Stimulated activated CD4-positive, alpha-beta T cell treated with anti-CD3 and anti-CD28 coated beads, Interleukin-1b, Interleukin-23, amount 100 ng/mL, for 4 hours (primary cell): ENCODE measurements around the gene ZFAND2A.

Experiments
- DNase-seq, 2 donors: peaks; one replicate each; pipeline ENCODE4 v3.0.0-alpha.2; 2020; ENCODE audit warnings: low read depth in 2 of 2

Gene ZFAND2A

DNA sequence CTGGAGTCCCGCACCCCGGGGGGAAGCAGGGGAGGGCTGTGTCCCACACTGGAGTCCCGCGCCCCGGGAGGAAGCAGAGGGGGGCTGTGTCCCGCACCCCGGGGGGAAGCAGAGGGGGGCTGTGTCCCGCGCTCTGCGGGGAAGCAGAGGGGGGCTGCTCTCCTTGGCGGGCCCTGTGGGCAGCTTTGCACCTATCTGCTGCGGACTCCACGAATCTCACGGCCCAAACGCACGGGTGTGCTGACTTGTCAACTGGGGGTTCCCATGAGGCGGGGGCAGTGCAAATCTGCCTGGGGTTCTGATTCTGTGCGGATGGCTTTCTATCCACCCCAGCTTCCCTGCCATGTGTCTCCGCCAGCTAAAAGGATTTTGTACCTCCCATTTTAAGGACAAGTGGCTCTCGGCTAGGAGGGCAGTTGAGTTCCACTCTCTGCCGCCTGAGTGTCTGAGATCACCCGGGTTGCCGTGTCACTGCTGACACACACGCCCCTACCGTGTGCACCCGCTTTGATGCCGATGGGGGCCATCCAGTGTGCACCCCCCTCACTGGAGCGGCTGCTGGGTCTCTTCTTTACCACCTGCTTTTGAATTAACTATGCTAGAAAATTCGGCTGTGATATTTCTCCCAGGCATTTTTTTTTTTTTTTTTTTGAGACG is 51.6 kb downstream of the ZFAND2A start:
- DNase-seq: no peak

DNA sequence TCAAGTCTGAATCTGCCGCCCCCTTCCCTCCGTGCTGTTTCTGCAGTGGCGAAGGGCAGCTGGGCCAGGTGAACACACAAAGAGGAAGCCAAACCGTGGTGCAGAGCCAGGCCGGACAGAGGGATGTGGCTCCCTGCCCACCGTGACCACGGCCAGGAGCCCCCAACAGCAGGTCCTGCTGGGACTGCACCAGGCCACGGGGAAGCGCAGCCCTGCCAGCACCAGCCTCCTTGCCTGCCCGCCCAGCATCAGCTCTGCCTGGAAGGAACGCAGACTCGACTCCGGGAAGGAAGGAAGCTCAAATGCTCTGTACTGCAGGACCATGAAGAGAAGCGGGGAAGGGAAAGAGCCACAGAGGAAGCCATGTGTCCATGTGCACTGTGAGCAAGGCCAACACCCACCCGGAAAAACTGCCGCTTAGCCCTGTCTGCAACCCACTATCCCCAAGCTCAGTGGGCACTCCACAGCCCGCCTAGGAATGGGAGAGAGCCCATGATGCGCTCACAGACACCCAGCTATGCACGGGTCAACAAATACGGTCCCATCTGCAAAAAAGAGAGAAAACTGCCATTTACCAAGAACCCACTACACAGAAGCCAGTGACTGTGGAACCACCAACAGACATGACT is 53.1 kb downstream of the ZFAND2A start:
- DNase-seq: no peak

DNA sequence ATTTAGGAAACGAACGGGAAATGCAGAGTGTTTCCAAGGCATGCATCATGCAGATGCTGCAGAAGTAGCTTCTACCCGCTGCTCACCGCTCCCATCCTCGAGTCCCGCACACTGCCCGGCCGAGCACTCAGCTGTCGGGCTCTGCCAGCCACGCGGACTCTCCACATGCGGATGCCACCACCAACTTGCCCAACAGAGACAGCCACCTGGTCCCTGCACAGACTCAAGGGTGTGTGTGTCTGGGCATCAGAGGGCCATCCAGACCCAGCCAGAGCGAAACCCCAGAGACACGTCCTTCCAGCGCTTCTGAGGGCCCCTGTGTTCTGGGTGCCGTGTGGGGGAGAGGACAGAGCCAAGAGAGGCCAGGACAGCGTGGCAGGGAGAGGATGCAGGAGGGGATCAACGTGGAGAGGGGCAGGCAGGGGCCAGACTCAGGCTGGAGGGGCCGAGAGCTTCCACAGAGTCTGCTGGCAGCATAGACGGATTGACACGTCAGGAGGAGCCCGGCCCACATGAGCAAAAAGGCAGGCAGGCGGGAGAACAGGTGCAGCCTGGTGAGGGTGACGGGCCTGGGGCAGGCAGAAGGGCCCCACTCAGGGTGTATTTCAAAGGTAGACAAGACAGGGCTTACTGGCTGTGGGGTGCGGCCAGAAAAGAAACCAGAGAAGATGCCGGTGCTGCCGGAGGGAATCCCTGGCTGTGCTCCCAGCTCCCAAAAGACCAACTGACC is 53.8 kb downstream of the ZFAND2A start:
- no peak for DNase-seq

DNA sequence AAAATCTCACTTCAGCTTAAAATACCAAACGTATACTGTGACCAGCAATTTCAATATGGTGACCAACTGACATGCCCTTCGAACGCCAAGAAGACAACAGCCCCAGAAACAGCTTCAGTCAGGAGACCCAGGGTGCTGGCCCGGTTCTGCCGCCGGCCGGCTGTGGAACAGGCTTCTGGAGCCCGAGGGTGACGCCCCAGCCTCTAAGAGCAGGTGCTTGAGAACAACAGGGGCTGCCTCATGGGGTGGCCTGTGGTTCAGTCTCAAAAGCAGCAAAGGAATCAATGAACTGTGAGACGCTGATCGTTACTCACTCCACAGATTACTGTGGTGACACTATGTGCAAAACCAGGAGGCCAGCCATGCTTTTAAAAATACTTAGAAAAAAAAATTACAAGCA is 54.8 kb downstream of the ZFAND2A start:
- DNase-seq: no peak

DNA sequence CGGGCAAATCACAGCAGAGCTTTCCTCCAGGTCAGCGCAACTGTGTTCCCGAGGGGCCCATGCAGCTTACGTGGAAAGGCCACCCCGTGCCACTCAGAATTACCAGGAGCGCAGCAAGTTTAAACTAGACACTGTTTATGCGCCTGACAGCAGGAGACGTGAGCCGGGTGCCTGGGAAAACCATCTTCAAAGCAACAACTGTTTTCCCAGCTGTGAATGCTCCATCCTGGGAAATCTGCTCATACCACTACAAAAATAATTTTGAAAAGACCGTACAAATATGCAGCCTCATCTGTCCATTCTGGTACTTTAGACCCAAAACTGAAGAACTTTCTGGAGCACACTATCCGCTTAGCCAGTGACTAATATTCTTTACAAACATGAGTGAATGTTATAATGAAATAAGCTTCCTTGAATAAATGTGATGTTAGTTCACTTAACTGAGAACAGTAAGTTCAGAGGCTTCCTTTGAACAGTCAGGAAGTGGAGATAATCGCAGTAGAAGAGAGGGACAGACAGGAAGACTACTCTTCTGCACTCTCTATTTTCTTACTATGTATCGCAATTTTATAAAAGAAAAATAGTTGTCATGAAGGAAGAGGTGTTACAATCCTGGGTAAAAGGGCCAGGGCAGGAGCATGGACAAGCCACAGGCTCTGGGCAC is 55.3 kb downstream of the ZFAND2A start:
- DNase-seq: no peak

DNA sequence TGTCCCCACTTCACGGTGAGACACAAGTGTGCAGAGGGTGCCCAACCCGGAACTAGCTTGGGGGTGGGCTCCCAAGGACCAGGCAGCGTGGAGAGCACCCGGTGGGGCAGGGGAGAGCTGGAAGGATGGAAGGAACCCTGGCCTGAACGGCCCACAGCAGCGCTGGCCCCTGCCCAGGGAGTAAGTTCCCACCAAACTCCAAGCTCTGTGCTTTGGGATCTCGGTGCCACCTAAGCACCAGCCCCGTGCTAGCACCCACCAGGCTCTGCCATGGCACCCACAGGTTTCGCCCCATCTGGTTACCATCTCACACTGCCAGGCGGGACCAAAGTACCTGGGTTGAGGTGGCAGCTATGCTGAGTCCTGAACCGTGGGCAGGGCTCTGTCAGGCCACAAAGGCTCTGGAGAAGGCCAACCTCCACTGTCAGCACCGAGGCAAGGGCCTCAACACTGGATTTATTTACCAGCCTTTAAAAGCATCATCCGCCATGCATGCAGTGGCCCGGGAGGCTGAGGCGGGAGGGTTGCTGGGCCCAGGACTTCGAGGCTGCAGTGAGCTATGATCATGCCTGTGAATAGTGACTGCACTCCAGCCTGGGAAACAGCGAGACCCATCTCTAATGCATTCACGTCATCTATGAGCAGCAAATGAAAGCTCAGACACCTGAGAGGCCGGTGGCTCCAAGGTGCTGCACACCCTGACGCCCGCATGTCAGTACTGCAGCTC is 56.0 kb downstream of the ZFAND2A start:
- no peak for DNase-seq

DNA sequence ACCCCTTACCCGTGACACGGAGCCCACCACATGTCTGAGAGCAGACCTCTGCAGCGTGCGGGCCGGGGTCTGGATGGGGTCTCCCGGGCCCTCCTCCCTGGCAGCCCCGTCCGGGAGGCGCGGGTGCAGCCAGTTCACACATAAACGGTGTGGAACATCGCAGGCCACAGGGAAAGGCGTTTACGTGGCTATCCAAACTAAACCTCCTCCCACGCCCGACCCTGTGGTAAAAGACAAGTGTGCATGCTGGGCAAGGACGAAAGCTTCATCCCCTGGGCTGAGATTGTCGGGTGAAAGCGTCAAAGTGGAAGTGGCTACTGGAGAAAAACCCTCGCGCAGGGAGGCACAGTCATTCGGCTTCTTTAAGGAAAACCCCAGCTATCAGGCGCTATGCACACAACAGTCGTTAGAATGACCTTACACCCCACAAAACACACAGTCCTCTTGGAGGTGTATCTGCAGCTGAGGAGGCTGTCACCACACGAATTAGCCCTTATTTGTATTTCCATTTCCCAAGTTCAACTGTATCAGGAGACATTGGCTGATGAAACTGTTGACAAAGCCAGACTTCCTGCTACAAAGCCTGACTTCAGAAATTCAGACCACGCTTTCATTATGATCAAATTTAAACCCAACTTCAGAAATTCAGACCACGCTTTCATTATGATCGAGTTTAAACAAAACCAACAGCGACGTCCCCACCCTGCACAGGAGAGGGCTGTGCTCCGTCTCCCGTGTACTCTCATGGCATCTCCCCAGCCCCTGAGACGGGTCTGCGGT is 56.8 kb downstream of the ZFAND2A start:
- no peak for DNase-seq
